Astrocyte (in vitro differentiated cells and primary cell): ENCODE results near the gene LYSET. TPM values are rescaled to one million over a fixed set of nuclear protein-coding genes. Genes with fewer than 3 reads are reported as not detected.

Experiments used
- DNase-seq: peaks from one replicate; pipeline ENCODE4 v3.0.0-alpha.2; 2010; ENCODE audit warnings: low read depth
- FAIRE-seq: peaks from 2 replicates; lab custom pipeline; 2011; peaks lifted over from hg19 to GRCh38; lab: Jason Lieb, UNC
- H2AFZ ChIP-seq: 2 replicates; pipeline ENCODE4 v1.6.0; 2012; ENCODE audit warnings: low read depth, low read length, inconsistent platforms
- H3K27ac ChIP-seq: 2 replicates; pipeline ENCODE4 v1.5.1; 2011; ENCODE audit warnings: low read depth, low read length, inconsistent platforms
- H3K27me3 ChIP-seq: 2 replicates; pipeline ENCODE4 v1.6.0; 2011; ENCODE audit warnings: low read length, inconsistent platforms; ENCODE audit not compliant: insufficient read depth
- H3K36me3 ChIP-seq: 2 replicates; pipeline ENCODE4 v1.5.1; 2011; ENCODE audit warnings: low read length, inconsistent platforms; ENCODE audit not compliant: insufficient read depth
- H3K4me1 ChIP-seq: 2 replicates; pipeline ENCODE4 v1.5.1; 2011; ENCODE audit warnings: low read length, inconsistent platforms; ENCODE audit not compliant: insufficient read depth
- H3K4me2 ChIP-seq: 2 replicates; pipeline ENCODE4 v1.6.0; 2012; ENCODE audit warnings: low read length, inconsistent platforms
- H3K4me3 ChIP-seq: 2 replicates; pipeline ENCODE4 v1.5.1; 2011; ENCODE audit warnings: low read depth, mild to moderate bottlenecking, low read length, inconsistent platforms; ENCODE audit not compliant: insufficient read depth
- H3K79me2 ChIP-seq: 2 replicates; pipeline ENCODE4 v1.6.0; 2012; ENCODE audit warnings: mild to moderate bottlenecking, low read length, inconsistent platforms; ENCODE audit not compliant: insufficient read depth
- H3K9ac ChIP-seq: 2 replicates; pipeline ENCODE4 v1.6.0; 2012; ENCODE audit warnings: mild to moderate bottlenecking, low read length, inconsistent platforms
- H3K9me3 ChIP-seq: 2 replicates; pipeline ENCODE4 v1.5.1; 2012; ENCODE audit warnings: low read depth, mild to moderate bottlenecking, low read length, inconsistent platforms; ENCODE audit not compliant: insufficient read depth
- H4K20me1 ChIP-seq: 2 replicates; pipeline ENCODE4 v1.6.0; 2012; ENCODE audit warnings: low read length, inconsistent platforms; ENCODE audit not compliant: insufficient read depth
- H3K27ac Mint-ChIP-seq: one replicate; pipeline ENCODE4 v1.8.0; 2021; ENCODE audit warnings: mild to moderate bottlenecking, mixed read lengths; ENCODE audit not compliant: unreplicated experiment
- H3K27me3 Mint-ChIP-seq: one replicate; pipeline ENCODE4 v1.8.0; 2021; ENCODE audit warnings: low read depth, mixed read lengths; ENCODE audit not compliant: unreplicated experiment
- H3K36me3 Mint-ChIP-seq: one replicate; pipeline ENCODE4 v1.8.0; 2021; ENCODE audit warnings: low read depth, mixed read lengths; ENCODE audit not compliant: unreplicated experiment
- H3K4me1 Mint-ChIP-seq: one replicate; pipeline ENCODE4 v1.8.0; 2021; ENCODE audit warnings: low read depth, mixed read lengths; ENCODE audit not compliant: unreplicated experiment
- H3K4me3 Mint-ChIP-seq: one replicate; pipeline ENCODE4 v1.8.0; 2021; ENCODE audit warnings: mild to moderate bottlenecking, moderate library complexity, mixed read lengths; ENCODE audit not compliant: unreplicated experiment
- H3K9me3 Mint-ChIP-seq: one replicate; pipeline ENCODE4 v1.8.0; 2021; ENCODE audit warnings: mild to moderate bottlenecking, mixed read lengths; ENCODE audit not compliant: unreplicated experiment
- EZH2 ChIP-seq: IDR thresholded peaks from 2 replicates; pipeline ENCODE4 v1.6.1; 2012; ENCODE audit warnings: mild to moderate bottlenecking, low read length, inconsistent platforms; ENCODE audit not compliant: insufficient read depth
- total RNA-seq: library from RNA; stranded (reverse); gene quantifications from 2 replicates; pipeline ENCODE4 v1.2.1, GENCODE V29; 2021
- TF ChIP-seq, protein P1 (sequence below): IDR thresholded peaks from 2 replicates; pipeline ENCODE4 v1.5.1; 2011; ENCODE audit warnings: low read depth, mild to moderate bottlenecking, inconsistent platforms, low read length, moderate library complexity; ENCODE audit not compliant: insufficient read depth

Gene LYSET
- total RNA-seq, 1 donor from 2014 or later = 9.8 TPM

DNA sequence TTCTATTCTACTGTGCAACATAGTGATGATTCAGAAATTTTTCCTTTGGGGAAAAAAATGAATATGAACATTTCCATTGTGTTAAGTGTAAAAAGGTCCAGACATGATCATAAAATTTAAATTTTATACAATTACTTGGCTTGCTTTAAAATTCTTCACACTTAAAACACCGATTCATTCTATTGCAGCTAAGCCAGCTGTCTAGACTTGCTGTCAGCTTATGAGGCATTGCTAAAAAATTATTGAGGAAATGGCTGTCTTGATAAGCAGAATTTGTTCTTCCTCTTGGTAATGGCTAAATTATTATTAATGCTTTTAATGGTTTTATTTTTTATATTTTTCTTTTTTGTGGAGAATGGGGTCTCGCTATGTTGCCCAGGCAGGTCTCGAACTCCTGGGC, 1.8 kb downstream of the LYSET start:
- H4K20me1 ChIP-seq = peaks cover 15% of the 10 kb centered on the region
- no peaks in the 10 kb centered on the region for H3K9me3 ChIP-seq
- TF ChIP-seq, protein P1, sequence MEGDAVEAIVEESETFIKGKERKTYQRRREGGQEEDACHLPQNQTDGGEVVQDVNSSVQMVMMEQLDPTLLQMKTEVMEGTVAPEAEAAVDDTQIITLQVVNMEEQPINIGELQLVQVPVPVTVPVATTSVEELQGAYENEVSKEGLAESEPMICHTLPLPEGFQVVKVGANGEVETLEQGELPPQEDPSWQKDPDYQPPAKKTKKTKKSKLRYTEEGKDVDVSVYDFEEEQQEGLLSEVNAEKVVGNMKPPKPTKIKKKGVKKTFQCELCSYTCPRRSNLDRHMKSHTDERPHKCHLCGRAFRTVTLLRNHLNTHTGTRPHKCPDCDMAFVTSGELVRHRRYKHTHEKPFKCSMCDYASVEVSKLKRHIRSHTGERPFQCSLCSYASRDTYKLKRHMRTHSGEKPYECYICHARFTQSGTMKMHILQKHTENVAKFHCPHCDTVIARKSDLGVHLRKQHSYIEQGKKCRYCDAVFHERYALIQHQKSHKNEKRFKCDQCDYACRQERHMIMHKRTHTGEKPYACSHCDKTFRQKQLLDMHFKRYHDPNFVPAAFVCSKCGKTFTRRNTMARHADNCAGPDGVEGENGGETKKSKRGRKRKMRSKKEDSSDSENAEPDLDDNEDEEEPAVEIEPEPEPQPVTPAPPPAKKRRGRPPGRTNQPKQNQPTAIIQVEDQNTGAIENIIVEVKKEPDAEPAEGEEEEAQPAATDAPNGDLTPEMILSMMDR = no peak
- no peak for TF ChIP-seq EZH2
- H3K36me3 Mint-ChIP-seq = peaks cover 3% of the 10 kb centered on the region
- H3K36me3 ChIP-seq = peaks cover 7% of the 10 kb centered on the region
- no peak overlapping the region for H3K4me3 Mint-ChIP-seq
- no peaks in the 10 kb centered on the region for H3K27me3 Mint-ChIP-seq
- DNase-seq = no peak
- H3K79me2 ChIP-seq = peaks cover 28% of the 10 kb centered on the region
- H3K4me1 ChIP-seq = peaks cover 6% of the 10 kb centered on the region
- H3K27me3 ChIP-seq = no peaks in the 10 kb centered on the region
- no peak overlapping the region for H3K9ac ChIP-seq
- no peaks in the 10 kb centered on the region for H3K9me3 Mint-ChIP-seq
- no peak overlapping the region for H2AFZ ChIP-seq
- peaks cover 6% of the 10 kb centered on the region for H3K4me1 Mint-ChIP-seq
- no peak overlapping the region for H3K27ac ChIP-seq
- H3K27ac Mint-ChIP-seq = no peak overlapping the region
- no peak overlapping the region for H3K4me3 ChIP-seq
- FAIRE-seq = no peak
- no peak overlapping the region for H3K4me2 ChIP-seq

DNA sequence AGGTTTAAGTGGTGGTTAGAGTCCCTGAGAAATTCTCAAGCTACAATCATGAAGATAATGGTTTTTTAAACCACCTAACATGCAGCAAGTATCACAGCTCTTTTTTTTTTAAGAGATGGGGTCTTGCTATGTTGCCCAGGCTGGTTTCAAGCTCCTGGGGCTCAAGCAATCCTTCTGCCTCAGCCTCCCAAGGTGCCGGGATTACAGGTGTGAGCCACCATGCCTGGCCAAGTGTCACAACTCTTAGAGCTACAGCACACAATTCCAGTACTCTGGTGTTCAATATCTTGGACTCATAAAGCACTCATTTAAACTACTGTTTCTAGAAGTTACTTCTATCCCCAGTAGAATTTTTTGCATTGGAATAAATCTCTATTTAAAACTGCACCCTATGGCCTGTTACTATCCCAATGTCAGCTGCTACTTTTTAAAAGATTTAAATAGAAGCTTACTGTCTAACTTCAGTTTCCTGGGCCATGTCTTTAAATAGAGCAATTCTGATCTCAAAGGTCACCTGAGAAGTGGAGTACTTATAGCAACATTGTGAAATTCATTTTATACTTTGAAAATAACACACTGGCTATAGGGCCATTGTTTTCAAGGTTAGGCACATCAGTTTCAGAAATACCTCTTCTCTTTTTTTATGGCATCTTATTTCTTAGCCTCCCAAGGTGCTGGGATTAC, 10.3 kb downstream of the LYSET start:
- H3K27ac ChIP-seq = no peak overlapping the region
- no peaks in the 10 kb centered on the region for H4K20me1 ChIP-seq
- no peak overlapping the region for H3K9ac ChIP-seq
- H3K79me2 ChIP-seq = no peaks in the 10 kb centered on the region
- H3K9me3 Mint-ChIP-seq = no peaks in the 10 kb centered on the region
- no peaks in the 10 kb centered on the region for H3K27me3 Mint-ChIP-seq
- no peaks in the 10 kb centered on the region for H3K27me3 ChIP-seq
- H3K27ac Mint-ChIP-seq = no peak overlapping the region
- no peak overlapping the region for H2AFZ ChIP-seq
- TF ChIP-seq EZH2 = no peak
- TF ChIP-seq, protein P1 = no peak
- H3K4me1 ChIP-seq = no peaks in the 10 kb centered on the region
- H3K4me2 ChIP-seq = no peak overlapping the region
- H3K4me1 Mint-ChIP-seq = no peaks in the 10 kb centered on the region
- no peak overlapping the region for H3K4me3 Mint-ChIP-seq
- FAIRE-seq (no peak), DNase-seq (no peak)
- H3K36me3 ChIP-seq = peaks cover 2% of the 10 kb centered on the region
- H3K4me3 ChIP-seq = no peak overlapping the region
- H3K9me3 ChIP-seq = no peaks in the 10 kb centered on the region
- H3K36me3 Mint-ChIP-seq = no peaks in the 10 kb centered on the region

DNA sequence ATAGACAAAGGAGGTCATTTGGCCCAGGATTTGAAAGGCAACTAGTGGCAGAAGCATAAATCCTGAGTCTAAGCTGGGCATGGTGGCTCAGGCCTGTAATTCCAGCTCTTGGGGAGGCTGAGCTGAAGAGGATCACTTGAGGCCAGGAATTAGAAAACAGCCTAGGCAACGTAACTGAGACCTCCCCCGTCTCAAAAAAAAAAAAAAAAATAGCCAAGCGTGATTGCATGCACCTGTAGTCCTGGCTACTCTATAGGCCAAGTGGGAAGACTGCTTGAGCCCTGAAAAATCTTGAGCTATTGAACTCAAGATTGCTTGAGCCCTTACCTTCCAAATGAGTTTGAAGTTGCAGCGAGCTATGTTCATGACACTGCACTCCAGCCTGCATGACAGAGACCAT, 13.9 kb downstream of the LYSET start:
- Mint-ChIP-seq H3K9me3 (no peaks in the 10 kb centered on the region), H3K27ac (no peak overlapping the region), H3K27me3 (no peaks in the 10 kb centered on the region), H3K36me3 (no peaks in the 10 kb centered on the region), H3K4me1 (no peaks in the 10 kb centered on the region), H3K4me3 (no peak overlapping the region)
- Histone ChIP-seq H4K20me1 (no peaks in the 10 kb centered on the region), H3K27me3 (no peaks in the 10 kb centered on the region), H3K79me2 (peaks cover under 1% of the 10 kb centered on the region), H3K9ac (no peak overlapping the region), H3K4me2 (no peak overlapping the region), H2AFZ (no peak overlapping the region), H3K36me3 (no peaks in the 10 kb centered on the region), H3K9me3 (no peaks in the 10 kb centered on the region), H3K27ac (no peak overlapping the region), H3K4me1 (no peaks in the 10 kb centered on the region), H3K4me3 (no peak overlapping the region)
- DNase-seq (no peak), FAIRE-seq (no peak)
- TF ChIP-seq EZH2 = no peak
- TF ChIP-seq, protein P1 = no peak
